Endothelial cell of umbilical vein (primary cell): ENCODE measurements around the gene MAP2K5. TPM values are rescaled to one million over a fixed set of nuclear protein-coding genes. Genes with fewer than 3 reads are reported as not detected.

Experiments
- BruUV-seq: library from RNA; stranded (reverse); fragments of 400-500 nt; replicated peaks from 2 replicates; lab custom pipeline; 2021; lab: Mats Ljungman, UMichigan
- CTCF ChIA-PET: fragments of 300-600, 350-600 bp; sonication (Branson Sonifier 250); formaldehyde crosslinking; loops from one replicate; lab custom pipeline; 2021; ENCODE audit warnings: antibody characterized with exemption, inconsistent platforms; lab: Charles Lee
- POLR2A ChIA-PET: fragments of 300-600, 350-600 bp; sonication (Branson Sonifier 250); formaldehyde crosslinking; loops from one replicate; lab custom pipeline; 2021; ENCODE audit warnings: antibody characterized with exemption, inconsistent platforms; lab: Charles Lee
- DNase-seq: peaks from one replicate; pipeline ENCODE4 v3.0.0-alpha.2; 2011; ENCODE audit warnings: low read depth, low spot score
- FAIRE-seq: peaks from 2 replicates; lab custom pipeline; 2011; peaks lifted over from hg19 to GRCh38; lab: Jason Lieb, UNC
- H2AFZ ChIP-seq: 2 replicates; pipeline ENCODE4 v1.6.0; 2012; ENCODE audit warnings: low read depth, low read length, control low read depth, inconsistent platforms
- H3K27ac ChIP-seq: 2 replicates; pipeline ENCODE4 v1.5.1; 2011; ENCODE audit warnings: low read depth, mild to moderate bottlenecking, control low read depth, low read length, moderate library complexity; ENCODE audit not compliant: insufficient read depth
- H3K27me3 ChIP-seq, 2 experiments: 2 replicates each; pipeline versions ENCODE4 v1.6.0 to v1.6.1; 2011; ENCODE audit warnings: low read length in 2 of 2, mixed read lengths in 1 of 2; ENCODE audit not compliant: control insufficient read depth in 2 of 2, insufficient read depth in 2 of 2
- H3K36me3 ChIP-seq, 2 experiments: 2 replicates in 1 of 2; 3 replicates in 1 of 2; pipeline ENCODE4 v1.5.1; 2011; ENCODE audit warnings: low read length in 2 of 2, mild to moderate bottlenecking in 1 of 2, moderate library complexity in 1 of 2; ENCODE audit not compliant: control insufficient read depth in 2 of 2, insufficient read depth in 2 of 2; ENCODE audit errors: extremely low read depth in 1 of 2
- H3K4me1 ChIP-seq: 3 replicates; pipeline ENCODE4 v1.5.1; 2011; ENCODE audit warnings: mild to moderate bottlenecking, low read length; ENCODE audit not compliant: control insufficient read depth, insufficient read depth; ENCODE audit errors: extremely low read depth
- H3K4me2 ChIP-seq: 2 replicates; pipeline ENCODE4 v1.6.1; 2011; ENCODE audit warnings: low read length, control low read depth, mixed read lengths; ENCODE audit not compliant: insufficient read depth
- H3K4me3 ChIP-seq, 3 experiments: fragments of 200-600 bp in 1 of 3; sonication (generic), shearing (Covaris generic) in 1 of 3; replicated peaks in 1 of 3; 2 replicates each; pipeline ENCODE4 v1.5.1; 2011 to 2016; ENCODE audit warnings: control low read depth in 3 of 3, low read length in 3 of 3, mild to moderate bottlenecking in 2 of 3, inconsistent platforms in 1 of 3, low read depth in 1 of 3, moderate library complexity in 1 of 3; ENCODE audit not compliant: insufficient read depth in 1 of 3
- H3K79me2 ChIP-seq: 2 replicates; pipeline ENCODE4 v1.6.0; 2012; ENCODE audit warnings: low read length, inconsistent platforms; ENCODE audit not compliant: control insufficient read depth, insufficient read depth
- H3K9ac ChIP-seq: replicated peaks from 2 replicates; pipeline ENCODE3; 2011; ENCODE audit warnings: low read length, control low read depth; ENCODE audit not compliant: insufficient read depth; ENCODE audit errors: extremely low read depth
- H3K9me1 ChIP-seq: replicated peaks from 3 replicates; pipeline ENCODE4 v1.6.0; 2011; ENCODE audit warnings: mild to moderate bottlenecking, low read length; ENCODE audit not compliant: control insufficient read depth, insufficient read depth; ENCODE audit errors: extremely low read depth
- H3K9me3 ChIP-seq: replicated peaks from 2 replicates; pipeline ENCODE4 v1.5.1; 2012; ENCODE audit warnings: low read length, inconsistent platforms; ENCODE audit not compliant: control insufficient read depth, insufficient read depth
- H4K20me1 ChIP-seq: replicated peaks from 2 replicates; pipeline ENCODE3; 2011; ENCODE audit warnings: mild to moderate bottlenecking, low read length; ENCODE audit not compliant: control insufficient read depth, insufficient read depth; ENCODE audit errors: extremely low read depth
- CTCF ChIP-seq, 2 donors: IDR thresholded peaks; 1 replicate in 1 of 2; 2 replicates in 1 of 2; pipeline ENCODE4 v1.5.1; 2011; ENCODE audit warnings: low read length in 2 of 2, mild to moderate bottlenecking in 2 of 2, moderate library complexity in 2 of 2, control low read depth in 1 of 2, inconsistent platforms in 1 of 2, low read depth in 1 of 2; ENCODE audit not compliant: insufficient read depth in 1 of 2; ENCODE audit errors: extremely low read depth in 1 of 2
- EZH2 ChIP-seq: IDR thresholded peaks from 2 replicates; pipeline ENCODE4 v1.6.1; 2012; ENCODE audit warnings: borderline replicate concordance, low read depth, mild to moderate bottlenecking, moderate library complexity, low read length, inconsistent platforms; ENCODE audit not compliant: severe bottlenecking
- FOS ChIP-seq: IDR thresholded peaks from 2 replicates; pipeline ENCODE4 v1.6.1; 2011; ENCODE audit warnings: mild to moderate bottlenecking, low read length, moderate library complexity, borderline replicate concordance; ENCODE audit not compliant: insufficient read depth
- GATA2 ChIP-seq: IDR thresholded peaks from 2 replicates; pipeline ENCODE4 v1.7.0; 2011; ENCODE audit warnings: low read depth, mild to moderate bottlenecking, moderate library complexity, mixed read lengths, low read length; ENCODE audit not compliant: insufficient read length, insufficient read depth
- JUN ChIP-seq: IDR thresholded peaks from 2 replicates; pipeline ENCODE4 v1.6.1; 2011; ENCODE audit warnings: borderline replicate concordance, low read depth; ENCODE audit not compliant: insufficient read length, insufficient read depth
- MAX ChIP-seq: IDR thresholded peaks from 2 replicates; pipeline ENCODE4 v1.6.1; 2011; ENCODE audit not compliant: insufficient read depth, insufficient read length
- MYC ChIP-seq: IDR thresholded peaks from one replicate; pipeline ENCODE4 v1.6.1; 2011; ENCODE audit warnings: mild to moderate bottlenecking, low read depth, low read length
- POLR2A ChIP-seq: IDR thresholded peaks from 2 replicates; pipeline ENCODE4 v1.6.1; 2012; ENCODE audit warnings: low read depth, mild to moderate bottlenecking, control low read depth, low read length
- POLR2AphosphoS5 ChIP-seq: IDR thresholded peaks from 2 replicates; pipeline ENCODE4 v1.6.1; 2012; ENCODE audit warnings: low read depth, mild to moderate bottlenecking, control low read depth, low read length, moderate library complexity; ENCODE audit not compliant: insufficient read depth
- dilution Hi-C: fragments of 300-500 bp; cut with MboI; formaldehyde crosslinking; loops from one replicate; pipeline ENCODE4 v1.15.0; 2019; ENCODE audit warnings: low sequenced_read_pairs; ENCODE audit not compliant: extremely low pct_ligation_motif_present
- intact Hi-C: fragments of 100-400 bp; cut with micrococcal nuclease; formaldehyde crosslinking; loops from one replicate; pipeline ENCODE4 v1.10.0; 2022
- polyA plus RNA-seq, 4 experiments: library from polyadenylated mRNA; depleted of rRNA in 3 of 4; stranded (reverse) in 3 of 4; unstranded in 1 of 4; fragments of >200 nt; gene quantifications; 2 replicates each; pipeline versions ENCODE4 v1.2.1 to v1.2.3, GENCODE V29; 2011 to 2012; ENCODE audit warnings: missing spikeins in 1 of 4
- total RNA-seq: library from RNA; stranded (reverse); gene quantifications from 2 replicates; pipeline ENCODE4 v1.2.3, GENCODE V29; 2021

The MAP2K5 gene
- total and polyA plus RNA-seq, 2 donors (not counting 3 experiments of a cell fraction or from before 2014, with no cell fraction given) = 4.9 to 24.7 TPM

- POLR2A ChIA-PET = no interaction called here
- Histone ChIP-seq H3K9me3 (no peaks in the 10 kb centered on the region), H3K9me1 (no peaks in the 10 kb centered on the region), H3K4me1 (no peaks in the 10 kb centered on the region), H3K4me2 (no peak overlapping the region), H3K79me2 (no peaks in the 10 kb centered on the region), H3K36me3 (peaks cover 0 to 5% of the 10 kb centered on the region in 2 experiments), H3K27ac (no peak overlapping the region), H3K4me3 (no peak overlapping the region), H3K9ac (no peak overlapping the region), H2AFZ (no peak overlapping the region), H4K20me1 (no peaks in the 10 kb centered on the region), H3K27me3 (no peaks in the 10 kb centered on the region)
- CTCF ChIA-PET = interaction anchor here (0.6 kb wide), 1 partner anchor 269 kb away, joined by 3 read pairs; no protein-coding TSS in a partner anchor
- dilution Hi-C loops (no loop called here), intact Hi-C loops (no loop called here)
- FAIRE-seq (no peak), DNase-seq (no peak)
- TF ChIP-seq POLR2A (no peak), CTCF (IDR thresholded peaks at IDR 0.05; ENCODE audit: extremely low read depth in 1 of 2, insufficient read depth in 1 of 2, low read depth in 1 of 2, low read length in 2 of 2) (no peak), GATA2 (no peak), FOS (no peak), EZH2 (no peak), MAX (no peak), MYC (no peak), JUN (no peak), POLR2AphosphoS5 (no peak)
- BruUV-seq = no TSS peak
Measured at GRCh38 chr15:67781061-67781460, 238.6 kb downstream of the MAP2K5 start.
